ENCODE data around the gene LUZP1. TPM values are rescaled to one million over a fixed set of nuclear protein-coding genes. Genes with fewer than 3 reads are reported as not detected.

LUZP1 gene
- 37.1 and 37.9 TPM in 2 replicates for total RNA-seq

DNA sequence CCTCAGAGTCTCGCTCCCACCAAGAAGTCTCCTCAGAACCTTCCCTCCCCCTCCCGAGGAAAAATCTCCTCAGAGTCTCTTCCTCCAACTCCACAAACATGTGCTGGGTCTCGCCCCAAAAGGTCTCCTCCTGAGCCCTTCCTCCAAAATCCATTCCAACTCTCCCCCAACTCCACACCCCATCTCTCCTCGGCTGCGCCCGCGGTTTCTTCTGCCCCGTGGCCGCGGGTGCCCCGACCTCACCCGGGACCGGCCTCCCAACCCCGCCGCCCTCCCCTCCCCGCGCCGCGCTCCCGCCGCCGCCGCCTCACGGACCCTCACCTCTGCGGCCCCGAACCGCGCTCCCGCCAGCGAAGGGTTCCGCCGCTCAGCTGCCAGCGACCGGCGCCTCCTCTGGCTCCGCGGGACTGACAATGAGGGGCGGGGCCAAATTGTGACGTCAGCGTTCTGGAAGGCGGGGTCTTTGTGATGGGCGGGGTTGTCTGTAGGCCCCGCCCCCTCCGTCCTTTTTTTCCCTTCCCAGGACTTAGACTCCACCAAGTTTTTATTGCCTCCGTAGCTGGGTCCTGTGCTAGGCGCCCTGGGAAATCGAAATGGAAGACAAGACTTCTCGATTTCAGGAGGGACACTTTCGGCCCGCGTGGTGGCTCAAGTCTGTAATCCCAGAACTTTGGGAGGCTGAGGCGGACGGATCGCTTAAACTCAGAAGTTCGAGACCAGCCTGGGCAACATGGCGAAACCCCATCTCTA, at the start of gene LUZP1:
LUZP1 (minus strand) TSS at position 412 of the 750 bp plus-strand sequence.

DNA sequence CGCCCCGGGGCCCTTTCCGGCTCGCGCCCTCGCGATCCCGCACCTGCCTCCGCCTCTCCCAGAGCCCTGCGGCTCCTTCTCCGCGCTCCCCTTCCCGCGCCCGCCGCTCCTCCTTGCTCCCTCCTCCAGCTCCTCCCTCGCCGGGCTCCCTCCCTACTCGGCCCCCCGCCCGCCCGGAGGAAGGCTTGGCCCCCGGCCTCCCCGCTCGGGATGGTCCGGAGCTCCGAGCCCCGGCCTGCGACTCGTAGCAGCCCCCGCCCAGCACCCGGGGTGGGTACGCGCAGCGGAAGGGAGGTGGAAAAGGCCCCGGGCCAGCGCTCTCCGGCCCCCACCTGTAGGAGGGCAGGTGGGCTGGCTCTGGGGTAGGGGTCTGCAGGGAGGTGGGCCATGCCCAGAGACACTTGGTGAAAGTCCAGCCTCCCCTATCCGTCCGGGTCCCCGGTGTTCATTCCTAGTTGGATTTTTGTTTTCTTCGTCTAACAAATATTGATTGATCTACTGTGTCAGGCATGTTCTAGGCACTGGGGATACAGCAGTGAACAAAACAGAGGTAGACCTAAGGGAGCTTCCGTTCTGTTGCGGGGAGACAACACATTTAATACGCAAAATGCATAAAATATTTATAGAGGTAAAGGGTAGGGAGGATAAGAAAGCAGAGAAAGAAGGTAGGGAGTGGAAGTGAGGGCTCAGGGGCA, 48.9 kb upstream of the LUZP1 start, which contains the start of gene HTR1D:
HTR1D (minus strand) TSS at position 82 of the 695 bp plus-strand sequence. CDS start 23,283 bp downstream, outside the sequence.

Other genes starting within 250 kb of the LUZP1 start
- gene LACTBL1, start 196.0 kb downstream of the LUZP1 start, total RNA-seq, result not detected in 2 replicates
- not detected in 2 replicates for gene TEX46, start 153.0 kb downstream of the LUZP1 start, total RNA-seq
- gene KDM1A, start 149.4 kb downstream of the LUZP1 start, total RNA-seq, result 69.3 and 92.3 TPM in 2 replicates
- 0.27 TPM in 1 of 2 replicates, not detected in the other for gene HTR1D, start 48.6 kb upstream of the LUZP1 start, total RNA-seq
- gene HNRNPR, start 175.4 kb upstream of the LUZP1 start, total RNA-seq, result 50.4 and 91.4 TPM in 2 replicates
- gene ZNF436, start 201.0 kb upstream of the LUZP1 start, total RNA-seq, result 9.0 and 11.6 TPM in 2 replicates

Data from hair follicular keratinocyte (primary cell).